HepG2 (cell line): ENCODE data around the gene SHROOM1. TPM values are rescaled to one million over a fixed set of nuclear protein-coding genes. Genes with fewer than 3 reads are reported as not detected.

ENCODE experiments used
- polyA plus RNA-seq, 8 experiments: library from polyadenylated mRNA; depleted of rRNA in 3 of 8; stranded (reverse) in 7 of 8; unstranded in 1 of 8; fragments of >200 nt; fragmentation: Illumina TruSeq in 4 of 8; extraction: Trizol in 4 of 8; gene quantifications; 2 replicates each; pipeline versions ENCODE4 v1.2.1 to v1.2.3, GENCODE V29; 2011 to 2016; ENCODE audit warnings: low read depth in 4 of 8, missing spikeins in 1 of 8, mixed read lengths in 1 of 8; ENCODE audit not compliant: insufficient read depth in 1 of 8
- total RNA-seq, 5 experiments: library from RNA; depleted of rRNA; stranded (reverse); fragments of >200 nt; fragmentation: Illumina TruSeq; extraction: Trizol; gene quantifications; 2 replicates each; pipeline ENCODE4 v1.2.3, GENCODE V29; 2016; ENCODE audit warnings: low read depth in 1 of 5
- TF ChIP-seq, protein P1 (sequence below), 2 experiments: fragments of 450-650 bp in 1 of 2; sonication (generic) in 1 of 2; formaldehyde crosslinking in 1 of 2; IDR thresholded peaks; 2 replicates each; pipeline versions ENCODE4 v1.6.1 to v1.8.0; 2016 to 2022; ENCODE audit warnings: antibody characterized with exemption in 1 of 2, mild to moderate bottlenecking in 1 of 2, missing genetic modification reagents in 1 of 2

SHROOM1 gene
- total and polyA plus RNA-seq, 2 of the 13 experiments (the other 11 are each of a cell fraction or from before 2014, with no cell fraction given), result 18.2 to 25.7 TPM

GRCh38 chr5:132812781-132813598, 17.5 kb downstream of the SHROOM1 start, which contains the start of gene SOWAHA (continued):
- TF ChIP-seq, protein P1, sequence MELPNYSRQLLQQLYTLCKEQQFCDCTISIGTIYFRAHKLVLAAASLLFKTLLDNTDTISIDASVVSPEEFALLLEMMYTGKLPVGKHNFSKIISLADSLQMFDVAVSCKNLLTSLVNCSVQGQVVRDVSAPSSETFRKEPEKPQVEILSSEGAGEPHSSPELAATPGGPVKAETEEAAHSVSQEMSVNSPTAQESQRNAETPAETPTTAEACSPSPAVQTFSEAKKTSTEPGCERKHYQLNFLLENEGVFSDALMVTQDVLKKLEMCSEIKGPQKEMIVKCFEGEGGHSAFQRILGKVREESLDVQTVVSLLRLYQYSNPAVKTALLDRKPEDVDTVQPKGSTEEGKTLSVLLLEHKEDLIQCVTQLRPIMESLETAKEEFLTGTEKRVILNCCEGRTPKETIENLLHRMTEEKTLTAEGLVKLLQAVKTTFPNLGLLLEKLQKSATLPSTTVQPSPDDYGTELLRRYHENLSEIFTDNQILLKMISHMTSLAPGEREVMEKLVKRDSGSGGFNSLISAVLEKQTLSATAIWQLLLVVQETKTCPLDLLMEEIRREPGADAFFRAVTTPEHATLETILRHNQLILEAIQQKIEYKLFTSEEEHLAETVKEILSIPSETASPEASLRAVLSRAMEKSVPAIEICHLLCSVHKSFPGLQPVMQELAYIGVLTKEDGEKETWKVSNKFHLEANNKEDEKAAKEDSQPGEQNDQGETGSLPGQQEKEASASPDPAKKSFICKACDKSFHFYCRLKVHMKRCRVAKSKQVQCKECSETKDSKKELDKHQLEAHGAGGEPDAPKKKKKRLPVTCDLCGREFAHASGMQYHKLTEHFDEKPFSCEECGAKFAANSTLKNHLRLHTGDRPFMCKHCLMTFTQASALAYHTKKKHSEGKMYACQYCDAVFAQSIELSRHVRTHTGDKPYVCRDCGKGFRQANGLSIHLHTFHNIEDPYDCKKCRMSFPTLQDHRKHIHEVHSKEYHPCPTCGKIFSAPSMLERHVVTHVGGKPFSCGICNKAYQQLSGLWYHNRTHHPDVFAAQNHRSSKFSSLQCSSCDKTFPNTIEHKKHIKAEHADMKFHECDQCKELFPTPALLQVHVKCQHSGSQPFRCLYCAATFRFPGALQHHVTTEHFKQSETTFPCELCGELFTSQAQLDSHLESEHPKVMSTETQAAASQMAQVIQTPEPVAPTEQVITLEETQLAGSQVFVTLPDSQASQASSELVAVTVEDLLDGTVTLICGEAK (IDR thresholded peaks at IDR 0.05), result no peak
- TF ChIP-seq, protein P1 (CRISPR knock-in tag; IDR thresholded peaks at IDR 0.05), result no peak
